B cell (primary cell): Measurements from ENCODE around the gene GALNT6.

Source experiments
- EZH2 ChIP-seq: IDR thresholded peaks from 2 replicates; pipeline ENCODE4 v1.6.1; 2012; ENCODE audit warnings: borderline replicate concordance, low read depth, mild to moderate bottlenecking, moderate library complexity, low read length; ENCODE audit not compliant: insufficient read depth, poor library complexity, severe bottlenecking
- TF ChIP-seq, protein P1 (sequence below): fragments of 200-600 bp; IDR thresholded peaks from one replicate; pipeline ENCODE4 v1.8.0; 2022; ENCODE audit warnings: antibody characterized with exemption, mild to moderate bottlenecking

DNA sequence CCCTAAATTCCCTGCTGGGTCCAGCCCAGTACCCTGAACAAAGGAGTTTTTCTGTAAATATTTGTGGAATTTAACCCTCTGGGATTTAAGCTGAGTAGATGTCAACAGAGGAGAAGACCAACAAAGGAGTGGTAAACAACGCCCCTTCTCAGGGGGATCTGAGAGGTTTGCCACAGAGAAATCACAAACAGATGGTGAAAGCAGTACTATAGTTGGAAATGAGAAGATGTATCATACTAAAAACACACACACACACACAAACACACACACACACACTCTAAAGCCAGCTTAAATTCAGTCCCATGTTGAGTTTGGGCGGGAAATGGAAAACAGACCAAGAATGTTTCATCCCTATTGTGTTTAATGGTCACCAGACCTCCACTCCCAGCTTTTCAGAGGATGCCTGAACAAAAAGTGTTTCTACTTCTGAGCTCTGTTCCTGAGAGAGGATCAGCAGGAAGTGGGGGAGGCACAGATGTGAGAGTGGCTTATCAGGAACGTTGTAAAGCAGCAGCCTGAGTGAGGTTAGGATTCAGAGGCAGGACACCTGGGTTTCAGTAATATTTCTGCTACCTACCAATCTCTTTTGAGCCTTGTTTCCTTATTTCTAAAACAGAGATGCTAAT lies 70.4 kb downstream of the GALNT6 start:
- TF ChIP-seq, protein P1, sequence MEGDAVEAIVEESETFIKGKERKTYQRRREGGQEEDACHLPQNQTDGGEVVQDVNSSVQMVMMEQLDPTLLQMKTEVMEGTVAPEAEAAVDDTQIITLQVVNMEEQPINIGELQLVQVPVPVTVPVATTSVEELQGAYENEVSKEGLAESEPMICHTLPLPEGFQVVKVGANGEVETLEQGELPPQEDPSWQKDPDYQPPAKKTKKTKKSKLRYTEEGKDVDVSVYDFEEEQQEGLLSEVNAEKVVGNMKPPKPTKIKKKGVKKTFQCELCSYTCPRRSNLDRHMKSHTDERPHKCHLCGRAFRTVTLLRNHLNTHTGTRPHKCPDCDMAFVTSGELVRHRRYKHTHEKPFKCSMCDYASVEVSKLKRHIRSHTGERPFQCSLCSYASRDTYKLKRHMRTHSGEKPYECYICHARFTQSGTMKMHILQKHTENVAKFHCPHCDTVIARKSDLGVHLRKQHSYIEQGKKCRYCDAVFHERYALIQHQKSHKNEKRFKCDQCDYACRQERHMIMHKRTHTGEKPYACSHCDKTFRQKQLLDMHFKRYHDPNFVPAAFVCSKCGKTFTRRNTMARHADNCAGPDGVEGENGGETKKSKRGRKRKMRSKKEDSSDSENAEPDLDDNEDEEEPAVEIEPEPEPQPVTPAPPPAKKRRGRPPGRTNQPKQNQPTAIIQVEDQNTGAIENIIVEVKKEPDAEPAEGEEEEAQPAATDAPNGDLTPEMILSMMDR, result no peak
- TF ChIP-seq EZH2, result no peak
